Stimulated activated CD8-positive, alpha-beta memory T cell treated with anti-CD3 and anti-CD28 coated beads, Interleukin-7, amount 100 ng/mL, for 24 hours (primary cell): ENCODE results near the gene MYO1B.

Source experiments
- DNase-seq: peaks from one replicate; pipeline ENCODE4 v3.0.0-alpha.2; 2020; ENCODE audit warnings: low read depth

The MYO1B gene

GRCh38 chr2:191226196-191226595 is 19.0 kb upstream of the MYO1B start:
- no peak for DNase-seq

DNA sequence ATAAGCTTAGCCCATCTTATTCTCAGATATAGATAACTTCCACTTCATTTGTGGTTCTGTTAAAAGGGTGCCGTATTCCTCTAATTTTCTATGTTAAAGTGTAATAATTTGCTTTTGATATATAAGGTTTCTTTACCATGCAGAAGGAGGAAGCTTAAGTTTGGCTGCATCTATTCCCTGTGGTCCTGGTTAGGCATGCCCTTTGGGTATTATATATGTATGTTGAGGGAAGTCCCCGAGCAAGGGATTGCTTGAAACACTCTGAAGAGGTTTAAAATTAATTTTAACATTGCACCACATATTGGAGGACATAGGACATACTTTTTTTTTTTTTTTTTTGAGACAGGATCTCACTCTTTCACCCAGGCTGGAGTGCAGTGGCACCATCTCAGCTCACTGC is 16.9 kb upstream of the MYO1B start:
- no peak for DNase-seq

DNA sequence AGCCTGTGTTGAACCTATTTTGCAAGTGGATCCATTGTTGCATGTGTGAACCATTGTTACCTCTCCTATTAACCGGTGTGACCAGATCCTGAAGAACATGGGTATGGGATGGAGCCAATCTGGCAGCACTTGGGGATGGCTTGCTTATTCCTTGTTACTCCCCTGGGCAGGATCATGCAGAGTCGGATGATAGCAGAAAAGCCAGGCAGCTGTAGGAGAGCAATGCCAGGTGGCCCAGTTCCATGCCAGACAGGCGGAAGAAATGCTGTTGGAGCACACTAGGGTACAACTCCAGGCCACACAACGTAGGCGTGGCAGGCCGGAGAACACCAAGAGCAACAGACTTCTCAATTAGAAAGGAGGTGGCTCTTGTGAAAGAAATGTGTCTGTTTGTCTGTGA is 16.3 kb upstream of the MYO1B start:
- DNase-seq, result no peak

DNA sequence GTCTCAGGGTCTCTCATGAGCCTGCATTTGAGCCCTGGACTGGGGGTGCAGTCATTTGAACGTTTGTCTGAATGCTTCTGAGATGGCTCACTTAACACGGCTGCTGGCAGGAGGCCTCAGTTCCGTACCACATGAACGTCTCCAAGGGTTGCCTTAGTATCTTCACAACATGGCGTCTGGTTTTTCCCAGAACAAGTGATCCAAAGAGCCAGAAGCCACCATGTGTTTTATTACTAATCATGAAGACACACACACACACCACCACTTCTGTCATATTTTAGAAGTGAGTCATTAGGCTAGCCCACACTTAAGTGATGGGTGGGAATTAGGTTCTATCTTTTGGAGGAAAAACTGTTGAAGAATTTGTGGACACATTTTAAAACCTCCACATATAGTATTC is 15.0 kb upstream of the MYO1B start:
- DNase-seq, result no peak

- DNase-seq, result no peak
Observed at GRCh38 chr2:191231995-191232394, 13.2 kb upstream of the MYO1B start.

DNA sequence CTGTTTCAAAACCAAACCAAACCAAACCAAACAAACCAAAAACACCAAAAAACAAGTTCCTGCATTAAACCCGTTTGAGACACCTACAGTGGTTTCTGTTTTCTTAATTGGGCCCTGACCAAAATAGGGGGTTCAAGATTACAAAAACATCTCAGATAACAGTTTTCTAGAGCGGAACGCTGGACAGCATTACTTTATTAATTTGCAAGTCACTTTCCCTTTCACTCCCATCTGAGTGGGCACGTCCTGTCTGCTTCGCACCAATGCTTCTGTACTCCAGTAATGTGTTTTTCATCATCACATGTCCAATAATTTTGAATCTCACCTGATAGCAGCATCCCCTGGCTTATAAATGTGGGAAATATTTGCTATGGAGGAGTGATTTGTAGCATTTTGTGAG is 11.7 kb upstream of the MYO1B start:
- no peak for DNase-seq

- no peak for DNase-seq
Observed at GRCh38 chr2:191234376-191234775, 10.8 kb upstream of the MYO1B start.

GRCh38 chr2:191240871-191241270 is 4.3 kb upstream of the MYO1B start:
- DNase-seq, result no peak

DNA sequence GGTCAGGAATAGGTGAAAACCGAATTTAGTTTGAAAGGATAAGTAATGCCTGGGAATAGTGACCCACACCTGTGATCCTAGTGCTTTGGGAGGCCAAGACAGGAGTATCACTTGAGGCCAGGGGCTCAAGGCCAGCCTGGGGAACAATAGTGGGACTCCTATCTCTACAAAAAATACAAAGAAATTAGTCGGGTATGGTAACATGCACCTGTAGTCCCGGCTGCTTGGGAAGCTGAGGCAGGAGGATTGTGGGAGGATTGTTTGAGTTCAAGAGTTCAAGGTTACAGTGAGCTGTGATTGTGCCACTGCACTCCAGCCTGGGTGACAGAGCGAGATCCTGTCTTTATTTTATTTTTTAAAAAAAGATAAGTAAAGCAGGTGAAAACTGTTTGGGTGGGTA is 3.8 kb upstream of the MYO1B start:
- no peak for DNase-seq

GRCh38 chr2:191243154-191243553 is 2.0 kb upstream of the MYO1B start:
- no peak for DNase-seq

GRCh38 chr2:191244350-191244749 is 854 bp upstream of the MYO1B start:
- no peak for DNase-seq

GRCh38 chr2:191245869-191246531 is 796 bp downstream of the MYO1B start:
- no peak for DNase-seq

- no peak for DNase-seq
Observed at GRCh38 chr2:191246820-191247380, 1.7 kb downstream of the MYO1B start.

GRCh38 chr2:191247381-191248057 is 2.3 kb downstream of the MYO1B start:
- no peak for DNase-seq

- no peak for DNase-seq
Observed at GRCh38 chr2:191249156-191249813, 4.1 kb downstream of the MYO1B start.

GRCh38 chr2:191250400-191250799 is 5.2 kb downstream of the MYO1B start:
- no peak for DNase-seq

- DNase-seq, result no peak
Observed at GRCh38 chr2:191250986-191251385, 5.8 kb downstream of the MYO1B start.

- DNase-seq, result no peak
Observed at GRCh38 chr2:191252699-191253098, 7.5 kb downstream of the MYO1B start.

DNA sequence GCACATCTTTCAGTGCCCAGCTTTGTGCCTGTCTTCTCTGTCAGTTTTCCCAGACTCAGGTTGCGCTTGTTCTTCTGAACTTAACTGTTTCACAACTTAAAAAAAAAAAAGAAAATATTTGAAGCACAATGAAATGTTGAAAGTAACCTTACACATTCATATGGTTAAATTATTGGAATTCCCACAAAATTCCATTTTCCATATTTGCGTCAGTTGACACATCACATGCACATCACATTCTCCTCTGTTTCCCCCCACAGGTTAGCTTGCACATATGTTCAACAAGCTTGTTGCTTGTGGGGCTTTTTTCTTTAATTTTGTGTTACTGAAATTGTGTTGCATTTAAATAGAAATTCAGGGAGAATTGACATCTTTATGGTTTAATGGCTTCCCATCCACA is 8.3 kb downstream of the MYO1B start:
- DNase-seq, result no peak

GRCh38 chr2:191255271-191255670 is 10.1 kb downstream of the MYO1B start:
- no peak for DNase-seq

DNA sequence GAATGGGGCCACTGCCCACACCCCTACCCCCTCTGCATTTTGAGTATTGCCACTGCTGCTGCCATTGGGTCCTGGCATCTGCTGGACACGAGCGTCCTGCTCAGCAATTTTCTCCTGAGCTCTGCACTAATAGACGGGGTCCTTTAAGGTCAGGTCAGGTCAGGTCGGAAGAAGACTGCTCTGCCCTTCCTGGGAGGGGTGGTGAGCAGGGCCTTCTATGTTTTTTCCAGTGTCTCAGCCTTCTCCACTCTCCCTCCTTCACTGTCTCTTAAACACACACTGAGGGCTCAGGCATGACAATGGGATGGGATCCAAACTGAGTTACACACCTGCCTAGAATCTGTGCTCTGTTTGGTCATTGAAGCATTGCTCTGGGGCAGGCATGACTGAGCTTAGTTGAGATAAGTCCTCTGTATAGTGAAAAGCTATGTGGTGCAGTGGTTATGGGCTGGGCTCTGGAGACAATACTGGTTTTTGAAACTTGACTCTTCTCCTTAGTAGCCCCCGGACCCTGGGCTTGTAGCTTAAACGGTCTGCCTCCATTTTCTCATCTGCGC is 10.6 kb downstream of the MYO1B start:
- DNase-seq, result no peak

DNA sequence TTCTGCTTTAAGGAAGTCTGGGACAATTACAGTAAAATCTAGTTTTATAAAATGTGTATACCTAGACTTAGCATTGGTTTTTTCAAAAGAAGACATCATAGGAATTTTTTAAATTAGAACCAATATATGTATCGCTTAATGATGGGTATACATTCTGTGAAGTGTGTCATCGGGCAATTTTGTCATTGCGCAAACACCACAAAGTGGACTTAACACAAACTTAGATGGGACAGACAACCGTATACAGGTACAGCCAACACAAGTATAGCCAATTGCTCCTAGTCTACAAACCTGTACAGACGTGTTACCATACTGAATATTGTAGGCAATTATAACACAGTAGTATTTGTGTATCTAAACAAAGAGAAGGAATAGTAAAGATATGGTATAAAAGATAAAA is 12.7 kb downstream of the MYO1B start:
- DNase-seq, result no peak

- no peak for DNase-seq
Observed at GRCh38 chr2:191258996-191259395, 13.8 kb downstream of the MYO1B start.
